ENCODE results near the gene PAWR.

Gene PAWR

GRCh38 chr12:79595273-79595672 lies 95.5 kb downstream of the PAWR start:
- TF ChIP-seq EP300 (IDR thresholded peaks at IDR 0.05; ENCODE audit: borderline replicate concordance) = peak; percentile 40; the same call in 1 of the 2 replicates
- no peak for TF ChIP-seq RAD21 (IDR thresholded peaks at IDR 0.05; ENCODE audit: low read depth)
- TF ChIP-seq FOXM1 (IDR thresholded peaks at IDR 0.05; ENCODE audit: borderline replicate concordance, low read depth) = peak; percentile 51; the same call in 1 of the 2 replicates
- TF ChIP-seq CREB1 (IDR thresholded peaks at IDR 0.05; ENCODE audit: low read depth) = no peak
- no peak for TF ChIP-seq TAF1 (IDR thresholded peaks at IDR 0.05; ENCODE audit: low read depth)
- TF ChIP-seq NFIC (IDR thresholded peaks at IDR 0.05) = peak; percentile 82
- TF ChIP-seq ZBTB7A (IDR thresholded peaks at IDR 0.05; ENCODE audit: low read depth) = no peak

GRCh38 chr12:79592865-79593264 lies 97.9 kb downstream of the PAWR start:
- TF ChIP-seq NFIC (IDR thresholded peaks at IDR 0.05) = no peak
- no peak for TF ChIP-seq TEAD4 (IDR thresholded peaks at IDR 0.05)

GRCh38 chr12:79591988-79592387 lies 98.8 kb downstream of the PAWR start:
- TF ChIP-seq TAF1 (IDR thresholded peaks at IDR 0.05; ENCODE audit: low read depth) (no peak), EGR1 (IDR thresholded peaks at IDR 0.05) (no peak), CEBPB (IDR thresholded peaks at IDR 0.05) (no peak), TCF12 (IDR thresholded peaks at IDR 0.05; ENCODE audit: low read depth) (no peak), YY1 (IDR thresholded peaks at IDR 0.05; ENCODE audit: low read depth) (no peak), MAX (IDR thresholded peaks at IDR 0.05) (no peak), CREB1 (IDR thresholded peaks at IDR 0.05; ENCODE audit: low read depth) (no peak), REST (IDR thresholded peaks at IDR 0.05; ENCODE audit: low read depth) (no peak), TEAD4 (IDR thresholded peaks at IDR 0.05) (no peak), ZBTB7A (IDR thresholded peaks at IDR 0.05; ENCODE audit: low read depth) (no peak), FOXM1 (IDR thresholded peaks at IDR 0.05; ENCODE audit: borderline replicate concordance, low read depth) (no peak), RAD21 (IDR thresholded peaks at IDR 0.05; ENCODE audit: low read depth) (no peak), USF1 (IDR thresholded peaks at IDR 0.05) (no peak), EP300 (IDR thresholded peaks at IDR 0.05; ENCODE audit: borderline replicate concordance) (no peak), NFIC (IDR thresholded peaks at IDR 0.05) (no peak)

GRCh38 chr12:79590751-79591150 lies 100.0 kb downstream of the PAWR start:
- TF ChIP-seq TAF1 (IDR thresholded peaks at IDR 0.05; ENCODE audit: low read depth) = no peak
- no peak for TF ChIP-seq EP300 (IDR thresholded peaks at IDR 0.05; ENCODE audit: borderline replicate concordance)
- no peak for TF ChIP-seq RAD21 (IDR thresholded peaks at IDR 0.05; ENCODE audit: low read depth)
- no peak for TF ChIP-seq MAX (IDR thresholded peaks at IDR 0.05)
- no peak for TF ChIP-seq FOXM1 (IDR thresholded peaks at IDR 0.05; ENCODE audit: borderline replicate concordance, low read depth)
- TF ChIP-seq CEBPB (IDR thresholded peaks at IDR 0.05) = no peak
- TF ChIP-seq TCF12 (IDR thresholded peaks at IDR 0.05; ENCODE audit: low read depth) = no peak
- no peak for TF ChIP-seq REST (IDR thresholded peaks at IDR 0.05; ENCODE audit: low read depth)
- no peak for TF ChIP-seq EGR1 (IDR thresholded peaks at IDR 0.05)
- TF ChIP-seq ZBTB7A (IDR thresholded peaks at IDR 0.05; ENCODE audit: low read depth) = no peak
- no peak for TF ChIP-seq USF1 (IDR thresholded peaks at IDR 0.05)

- no peak for TF ChIP-seq FOXM1 (IDR thresholded peaks at IDR 0.05; ENCODE audit: borderline replicate concordance, low read depth)
- no peak for TF ChIP-seq REST (IDR thresholded peaks at IDR 0.05; ENCODE audit: low read depth)
- no peak for TF ChIP-seq MAX (IDR thresholded peaks at IDR 0.05)
- no peak for TF ChIP-seq CEBPB (IDR thresholded peaks at IDR 0.05)
- TF ChIP-seq ZBTB7A (IDR thresholded peaks at IDR 0.05; ENCODE audit: low read depth) = no peak
- TF ChIP-seq CREB1 (IDR thresholded peaks at IDR 0.05; ENCODE audit: low read depth) = no peak
- no peak for TF ChIP-seq TAF1 (IDR thresholded peaks at IDR 0.05; ENCODE audit: low read depth)
- TF ChIP-seq USF1 (IDR thresholded peaks at IDR 0.05) = no peak
- TF ChIP-seq TEAD4 (IDR thresholded peaks at IDR 0.05) = no peak
- TF ChIP-seq EP300 (IDR thresholded peaks at IDR 0.05; ENCODE audit: borderline replicate concordance) = no peak
- no peak for TF ChIP-seq EGR1 (IDR thresholded peaks at IDR 0.05)
- TF ChIP-seq YY1 (IDR thresholded peaks at IDR 0.05; ENCODE audit: low read depth) = no peak
- TF ChIP-seq TCF12 (IDR thresholded peaks at IDR 0.05; ENCODE audit: low read depth) = no peak
Observed at GRCh38 chr12:79587368-79587767, 103.4 kb downstream of the PAWR start.
